Measurements from ENCODE around the gene IFNGR1. TPM values are rescaled to one million over a fixed set of nuclear protein-coding genes. Genes with fewer than 3 reads are reported as not detected.
"Not testable (repeated sequence)": the region's sequence is repeated elsewhere in the genome, so short reads cannot be mapped to it uniquely, and the experiment has no call there.

IFNGR1 gene
- total and polyA plus RNA-seq, 2 of the 13 experiments (the other 11 are each of a cell fraction or from before 2014, with no cell fraction given): 82.8 to 87.8 TPM

DNA sequence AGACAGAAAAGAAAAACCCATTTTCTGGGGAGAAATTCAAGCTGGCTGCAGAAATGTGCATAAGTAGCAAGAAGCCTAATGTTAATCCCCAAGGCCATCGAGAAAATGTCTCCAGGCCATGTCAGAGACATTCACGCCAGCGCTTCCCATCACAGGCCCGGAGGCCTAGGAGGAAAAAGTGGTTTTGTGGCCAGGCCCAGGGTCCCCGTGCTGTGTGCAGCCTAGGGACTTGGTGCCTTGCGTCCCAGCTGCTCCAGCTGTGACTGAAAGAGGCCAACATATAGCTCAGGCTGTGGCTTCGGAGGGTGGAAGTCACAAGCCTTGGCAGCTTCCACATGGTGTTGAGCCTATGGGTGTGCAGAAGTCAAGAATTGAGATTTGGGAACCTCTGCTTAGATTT lies 10.9 kb downstream of the IFNGR1 start:
- peaks cover 65% of the 10 kb centered on the region for H3K79me2 ChIP-seq (ENCODE audit: insufficient read depth, low read length)
- H3K4me2 ChIP-seq (ENCODE audit: low read depth, low read length): no peak overlapping the region
- ATAC-seq: no peak
- H3K27me3 ChIP-seq (ENCODE audit: control insufficient read depth in 1 of 2, insufficient read depth in 2 of 2, low read length in 2 of 2): no peaks in the 10 kb centered on the region
- BruUV-seq (replicated peaks): no TSS peak
- TF ChIP-seq ZNF550 (CRISPR knock-in tag; IDR thresholded peaks at IDR 0.05; ENCODE audit: borderline replicate concordance) (no peak), DMAP1 (CRISPR knock-in tag; IDR thresholded peaks at IDR 0.05) (no peak), MATR3 (CRISPR knock-in tag; IDR thresholded peaks at IDR 0.05) (no peak), U2AF2 (IDR thresholded peaks at IDR 0.05; ENCODE audit: low read depth, low read length) (no peak), ZNF616 (CRISPR knock-in tag; IDR thresholded peaks at IDR 0.05; ENCODE audit: low read depth) (no peak), ZNF547 (CRISPR knock-in tag; IDR thresholded peaks at IDR 0.05) (no peak), CHD2 (IDR thresholded peaks at IDR 0.05; ENCODE audit: low read depth, low read length) (no peak), TBL1XR1 (IDR thresholded peaks at IDR 0.05; ENCODE audit: borderline replicate concordance, low read length, partially characterized antibody) (no peak)
- TF ChIP-seq, protein P1, sequence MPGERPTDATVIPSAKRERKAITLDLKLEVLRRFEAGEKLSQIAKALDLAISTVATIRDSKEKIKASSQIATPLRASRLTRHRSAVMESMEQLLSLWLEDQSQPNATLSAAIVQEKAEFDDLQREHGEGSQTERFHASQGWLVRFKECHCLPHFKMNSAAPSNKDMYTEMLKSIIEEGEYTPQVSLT (CRISPR knock-in tag; IDR thresholded peaks at IDR 0.05; ENCODE audit: borderline replicate concordance, low read depth): no peak
- TF ChIP-seq, protein P2, sequence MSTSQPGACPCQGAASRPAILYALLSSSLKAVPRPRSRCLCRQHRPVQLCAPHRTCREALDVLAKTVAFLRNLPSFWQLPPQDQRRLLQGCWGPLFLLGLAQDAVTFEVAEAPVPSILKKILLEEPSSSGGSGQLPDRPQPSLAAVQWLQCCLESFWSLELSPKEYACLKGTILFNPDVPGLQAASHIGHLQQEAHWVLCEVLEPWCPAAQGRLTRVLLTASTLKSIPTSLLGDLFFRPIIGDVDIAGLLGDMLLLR (CRISPR knock-in tag; IDR thresholded peaks at IDR 0.05): no peak
- TF ChIP-seq, protein P3, sequence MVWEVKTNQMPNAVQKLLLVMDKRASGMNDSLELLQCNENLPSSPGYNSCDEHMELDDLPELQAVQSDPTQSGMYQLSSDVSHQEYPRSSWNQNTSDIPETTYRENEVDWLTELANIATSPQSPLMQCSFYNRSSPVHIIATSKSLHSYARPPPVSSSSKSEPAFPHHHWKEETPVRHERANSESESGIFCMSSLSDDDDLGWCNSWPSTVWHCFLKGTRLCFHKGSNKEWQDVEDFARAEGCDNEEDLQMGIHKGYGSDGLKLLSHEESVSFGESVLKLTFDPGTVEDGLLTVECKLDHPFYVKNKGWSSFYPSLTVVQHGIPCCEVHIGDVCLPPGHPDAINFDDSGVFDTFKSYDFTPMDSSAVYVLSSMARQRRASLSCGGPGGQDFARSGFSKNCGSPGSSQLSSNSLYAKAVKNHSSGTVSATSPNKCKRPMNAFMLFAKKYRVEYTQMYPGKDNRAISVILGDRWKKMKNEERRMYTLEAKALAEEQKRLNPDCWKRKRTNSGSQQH (CRISPR knock-in tag; IDR thresholded peaks at IDR 0.05; ENCODE audit: low read depth): no peak
- ChIA-PET CTCF (ENCODE audit: low intra/inter-chr PET ratio, low total read pairs) (no interaction called here), POLR2A (interaction anchor here (1.3 kb wide), 1 partner anchor 10 kb away, joined by 3 read pairs; no protein-coding TSS in a partner anchor)
- DNase-seq (ENCODE audit: low spot score): no peak
- no peak for FAIRE-seq
- no peak overlapping the region for H3K9ac ChIP-seq (ENCODE audit: insufficient read depth, low read depth, low read length)
- over 99% methylated on average over 7 of the region's 7 CpGs for whole genome bisulfite sequencing (ENCODE audit: low lambda C conversion rate)
- H3K9me3 ChIP-seq (ENCODE audit: low read length): peaks cover 20% of the 10 kb centered on the region
- H3K36me3 ChIP-seq (replicated peaks in 1 of 2; ENCODE audit: control insufficient read depth in 1 of 2, insufficient read depth in 2 of 2, low read length in 2 of 2): peaks cover 13 to 50% of the 10 kb centered on the region in 2 experiments
- H3K4me1 ChIP-seq (ENCODE audit: insufficient read depth, low read length): peaks cover 29% of the 10 kb centered on the region
- intact Hi-C loops (cut with micrococcal nuclease; ENCODE audit: unreplicated experiment): no loop called here
- H2AFZ ChIP-seq (ENCODE audit: low read length): no peak overlapping the region
- in situ Hi-C loops (cut with HindIII; ENCODE audit: extremely low pct_ligation_motif_present, low pct_unique_long_range_greater_than_20kb): no loop called here
- H4K20me1 ChIP-seq (ENCODE audit: insufficient read depth, low read length): peaks cover 4% of the 10 kb centered on the region; the same call in 1 of the 2 replicates
- no peak overlapping the region for H3K27ac ChIP-seq (ENCODE audit: extremely low read length, insufficient read depth, low read length)
- H3K4me3 ChIP-seq (replicated peaks in 1 of 3; ENCODE audit: insufficient read depth in 1 of 3, low read depth in 2 of 3, low read length in 3 of 3): no peak overlapping the region

DNA sequence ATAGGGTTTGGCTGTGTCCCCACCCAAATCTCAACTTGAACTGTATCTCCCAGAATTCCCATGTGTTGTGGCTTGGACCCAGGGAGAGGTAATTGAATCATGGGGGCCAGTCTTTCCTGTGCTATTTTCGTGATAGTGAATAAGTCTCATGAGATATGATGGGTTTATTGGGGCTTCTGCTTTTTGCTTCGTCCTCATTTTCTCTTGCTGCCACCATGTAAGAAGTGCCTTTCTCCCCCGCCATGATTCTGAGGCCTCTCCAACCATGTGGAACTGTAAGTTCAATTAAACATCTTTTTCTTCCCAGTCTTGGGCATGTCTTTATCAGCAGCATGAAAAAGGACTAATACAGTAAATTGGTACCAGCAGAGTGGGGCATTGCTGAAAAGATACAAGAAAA lies 11.7 kb downstream of the IFNGR1 start:
- intact Hi-C loops (cut with micrococcal nuclease; ENCODE audit: unreplicated experiment); DNase-seq (ENCODE audit: low spot score); FAIRE-seq; CTCF ChIA-PET (ENCODE audit: low intra/inter-chr PET ratio, low total read pairs); H2AFZ ChIP-seq (ENCODE audit: low read length); BruUV-seq (replicated peaks); H4K20me1 ChIP-seq (ENCODE audit: insufficient read depth, low read length); in situ Hi-C loops (cut with HindIII; ENCODE audit: extremely low pct_ligation_motif_present, low pct_unique_long_range_greater_than_20kb); H3K27me3 ChIP-seq (ENCODE audit: control insufficient read depth in 1 of 2, insufficient read depth in 2 of 2, low read length in 2 of 2); H3K9ac ChIP-seq (ENCODE audit: insufficient read depth, low read depth, low read length); H3K4me2 ChIP-seq (ENCODE audit: low read depth, low read length); H3K4me3 ChIP-seq (replicated peaks in 1 of 3; ENCODE audit: insufficient read depth in 1 of 3, low read depth in 2 of 3, low read length in 3 of 3); POLR2A ChIA-PET; ATAC-seq; H3K27ac ChIP-seq (ENCODE audit: extremely low read length, insufficient read depth, low read length): not testable (repeated sequence)
- Histone ChIP-seq H3K36me3 (replicated peaks in 1 of 2; ENCODE audit: control insufficient read depth in 1 of 2, insufficient read depth in 2 of 2, low read length in 2 of 2) (peaks cover 13 to 56% of the 10 kb centered on the region in 2 experiments), H3K9me3 (ENCODE audit: low read length) (peaks cover 20% of the 10 kb centered on the region), H3K79me2 (ENCODE audit: insufficient read depth, low read length) (peaks cover 57% of the 10 kb centered on the region), H3K4me1 (ENCODE audit: insufficient read depth, low read length) (peaks cover 27% of the 10 kb centered on the region)
- WGBS (ENCODE audit: low lambda C conversion rate): 98% methylated on average over 3 of the region's 3 CpGs

All from HepG2 (cell line).